ENCODE data around the gene NRAP. TPM values are rescaled to one million over a fixed set of nuclear protein-coding genes. Genes with fewer than 3 reads are reported as not detected.

The NRAP gene
- polyA plus RNA-seq, 3 donors: not detected

DNA sequence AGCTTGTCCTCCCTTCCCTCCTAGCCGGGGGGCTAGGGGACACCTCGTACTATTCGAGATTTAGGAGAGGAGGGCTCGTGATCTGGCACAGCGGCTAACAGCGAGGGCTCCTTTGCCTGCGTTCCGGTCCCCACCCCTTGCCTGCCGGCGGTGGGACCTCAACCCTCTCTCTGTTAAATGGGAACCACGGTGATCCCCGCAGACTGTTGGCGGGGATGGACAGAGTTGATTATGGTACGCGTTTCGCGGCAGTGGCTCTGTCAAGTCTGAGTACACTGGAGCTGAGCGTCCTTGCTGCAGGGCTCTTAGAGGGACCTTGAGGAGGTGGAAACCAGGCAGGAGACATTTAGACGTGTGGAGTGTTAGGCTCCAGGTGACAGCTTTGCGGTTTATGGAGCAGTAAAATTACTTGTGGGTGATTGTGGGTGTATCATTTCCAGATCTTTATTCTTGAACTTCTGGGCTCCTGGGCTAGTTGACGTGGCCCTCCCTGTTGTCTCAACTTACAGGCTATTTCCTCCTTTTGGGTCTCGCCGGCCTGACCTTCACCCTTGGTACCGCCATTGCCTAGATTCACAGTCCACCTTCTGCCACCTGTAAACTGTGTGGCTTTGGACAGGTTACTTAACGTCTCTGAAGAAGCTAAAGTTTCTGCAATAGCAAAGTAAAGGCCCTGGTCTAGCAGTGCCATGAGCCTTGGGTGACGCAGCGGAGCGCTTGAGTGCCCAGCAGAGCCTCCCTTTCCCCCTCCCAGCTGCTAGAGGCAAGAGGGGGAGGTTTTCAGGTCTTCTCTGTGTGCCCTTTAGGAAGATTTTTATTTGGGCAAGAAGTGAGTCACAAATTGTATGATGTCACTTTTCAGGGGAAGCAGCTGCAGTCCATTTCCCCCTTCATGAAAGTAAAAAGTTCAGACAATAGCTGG lies 16.6 kb upstream of the NRAP start:
- Histone ChIP-seq H2AFZ (ENCODE audit: insufficient read depth, low read depth, low read length, poor library complexity, severe bottlenecking) (peak overlapping the region; percentile 84), H3K27me3 (ENCODE audit: control insufficient read depth in 2 of 2, insufficient read depth in 2 of 2, low read length in 2 of 2) (no peaks in the 10 kb centered on the region), H3K9me3 (replicated peaks in 1 of 2; ENCODE audit: control insufficient read depth in 1 of 2, insufficient read depth in 1 of 2, low read length in 2 of 2) (no peaks in the 10 kb centered on the region), H3K4me2 (replicated peaks; ENCODE audit: extremely low read depth, low read length, poor library complexity, severe bottlenecking) (peak overlapping the region; percentile 92), H3K27ac (ENCODE audit: low read depth in 1 of 2, low read length in 2 of 2) (peak overlapping the region; percentile 72 to 73), H3K4me1 (ENCODE audit: control insufficient read depth in 1 of 2, insufficient read depth in 2 of 2, low read length in 2 of 2) (peaks cover 29 to 38% of the 10 kb centered on the region in 2 donors), H3K79me2 (ENCODE audit: insufficient read depth, low read length) (peaks cover 17% of the 10 kb centered on the region), H3K9ac (ENCODE audit: insufficient read depth, low read length, poor library complexity, severe bottlenecking) (peak overlapping the region; percentile 84), H3K36me3 (replicated peaks in 1 of 2; ENCODE audit: control insufficient read depth in 1 of 2, insufficient read depth in 2 of 2, low read length in 2 of 2) (no peaks in the 10 kb centered on the region), H3K4me3 (replicated peaks in 1 of 3; ENCODE audit: low read depth in 2 of 3, low read length in 3 of 3) (peak overlapping the region; percentile 71 to 98 (median 95)), H4K20me1 (ENCODE audit: insufficient read depth, low read length) (peaks cover 6% of the 10 kb centered on the region)
- no peaks in the 10 kb centered on the region for H3K27me3 Mint-ChIP-seq (ENCODE audit: low read depth in 3 of 3)
- H3K36me3 Mint-ChIP-seq: peaks cover 0 to 5% of the 10 kb centered on the region in 2 donors
- WGBS (ENCODE audit: insufficient coverage): 0% methylated on average over 19 of the region's 28 CpGs
- peaks cover 37% of the 10 kb centered on the region for H3K4me1 Mint-ChIP-seq
- peak; percentile 68 to 89 (median 76) for DNase-seq
- peaks cover 0 to 8% (median 2%) of the 10 kb centered on the region in 7 donors for H3K9me3 Mint-ChIP-seq
- intact Hi-C loops (cut with micrococcal nuclease): loop anchor here in 1 of 2 donors (5.0 kb wide), 1 partner anchor 422 kb away; no protein-coding TSS in a partner anchor
- TF ChIP-seq, protein P1, sequence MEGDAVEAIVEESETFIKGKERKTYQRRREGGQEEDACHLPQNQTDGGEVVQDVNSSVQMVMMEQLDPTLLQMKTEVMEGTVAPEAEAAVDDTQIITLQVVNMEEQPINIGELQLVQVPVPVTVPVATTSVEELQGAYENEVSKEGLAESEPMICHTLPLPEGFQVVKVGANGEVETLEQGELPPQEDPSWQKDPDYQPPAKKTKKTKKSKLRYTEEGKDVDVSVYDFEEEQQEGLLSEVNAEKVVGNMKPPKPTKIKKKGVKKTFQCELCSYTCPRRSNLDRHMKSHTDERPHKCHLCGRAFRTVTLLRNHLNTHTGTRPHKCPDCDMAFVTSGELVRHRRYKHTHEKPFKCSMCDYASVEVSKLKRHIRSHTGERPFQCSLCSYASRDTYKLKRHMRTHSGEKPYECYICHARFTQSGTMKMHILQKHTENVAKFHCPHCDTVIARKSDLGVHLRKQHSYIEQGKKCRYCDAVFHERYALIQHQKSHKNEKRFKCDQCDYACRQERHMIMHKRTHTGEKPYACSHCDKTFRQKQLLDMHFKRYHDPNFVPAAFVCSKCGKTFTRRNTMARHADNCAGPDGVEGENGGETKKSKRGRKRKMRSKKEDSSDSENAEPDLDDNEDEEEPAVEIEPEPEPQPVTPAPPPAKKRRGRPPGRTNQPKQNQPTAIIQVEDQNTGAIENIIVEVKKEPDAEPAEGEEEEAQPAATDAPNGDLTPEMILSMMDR (IDR thresholded peaks at IDR 0.05): no peak
- peak overlapping the region; percentile 98 to 99 for H3K4me3 Mint-ChIP-seq
- peak overlapping the region; percentile 86 to 96 (median 91) for H3K27ac Mint-ChIP-seq

DNA sequence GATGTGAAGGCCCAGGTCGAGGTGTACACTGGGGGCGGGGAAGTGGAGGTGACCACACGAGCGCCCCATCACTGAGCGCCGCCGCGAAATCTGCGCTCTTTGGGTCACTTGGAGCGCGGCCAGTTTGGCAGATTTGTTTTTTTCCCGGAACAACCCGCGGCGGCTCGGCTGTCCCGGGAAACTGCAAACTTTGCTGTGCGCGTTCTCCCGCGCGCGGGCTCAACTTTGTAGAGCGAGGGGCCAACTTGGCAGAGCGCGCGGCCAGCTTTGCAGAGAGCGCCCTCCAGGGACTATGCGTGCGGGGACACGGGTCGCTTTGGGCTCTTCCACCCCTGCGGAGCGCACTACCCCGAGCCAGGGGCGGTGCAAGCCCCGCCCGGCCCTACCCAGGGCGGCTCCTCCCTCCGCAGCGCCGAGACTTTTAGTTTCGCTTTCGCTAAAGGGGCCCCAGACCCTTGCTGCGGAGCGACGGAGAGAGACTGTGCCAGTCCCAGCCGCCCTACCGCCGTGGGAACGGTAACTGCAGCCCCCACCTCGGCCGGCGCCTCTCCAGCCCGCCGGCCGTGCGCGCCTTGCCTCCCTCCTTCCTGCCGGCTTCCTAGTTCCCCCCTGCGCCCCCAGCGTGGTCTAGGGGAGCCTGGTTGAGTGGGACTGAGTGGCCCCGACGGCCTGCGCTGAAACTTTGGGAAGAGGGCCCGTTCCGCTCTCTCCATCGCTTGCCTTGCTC lies 15.8 kb upstream of the NRAP start, which contains the start of gene CASP7:
TSS of gene CASP7 (plus strand) at position 450 of the 727 bp plus-strand sequence. CDS start 17,582 bp downstream, outside the sequence.
- Histone ChIP-seq H3K4me1 (ENCODE audit: control insufficient read depth in 1 of 2, insufficient read depth in 2 of 2, low read length in 2 of 2) (peaks cover 29 to 38% of the 10 kb centered on the region in 2 donors), H3K27me3 (ENCODE audit: control insufficient read depth in 2 of 2, insufficient read depth in 2 of 2, low read length in 2 of 2) (no peaks in the 10 kb centered on the region), H3K36me3 (replicated peaks in 1 of 2; ENCODE audit: control insufficient read depth in 1 of 2, insufficient read depth in 2 of 2, low read length in 2 of 2) (no peaks in the 10 kb centered on the region), H3K9ac (ENCODE audit: insufficient read depth, low read length, poor library complexity, severe bottlenecking) (peak within 1 kb of the TSS; percentile 84), H3K27ac (ENCODE audit: low read depth in 1 of 2, low read length in 2 of 2) (peak within 1 kb of the TSS; percentile 72 to 73), H3K9me3 (replicated peaks in 1 of 2; ENCODE audit: control insufficient read depth in 1 of 2, insufficient read depth in 1 of 2, low read length in 2 of 2) (no peaks in the 10 kb centered on the region), H4K20me1 (ENCODE audit: insufficient read depth, low read length) (peaks cover 6% of the 10 kb centered on the region), H3K4me2 (replicated peaks; ENCODE audit: extremely low read depth, low read length, poor library complexity, severe bottlenecking) (peak within 1 kb of the TSS; percentile 92), H2AFZ (ENCODE audit: insufficient read depth, low read depth, low read length, poor library complexity, severe bottlenecking) (peak within 1 kb of the TSS; percentile 84), H3K79me2 (ENCODE audit: insufficient read depth, low read length) (peaks cover 11% of the 10 kb centered on the region), H3K4me3 (replicated peaks in 1 of 3; ENCODE audit: low read depth in 2 of 3, low read length in 3 of 3) (peak within 1 kb of the TSS; percentile 71 to 98 (median 95))
- peaks cover 0 to 5% of the 10 kb centered on the region in 2 donors for H3K36me3 Mint-ChIP-seq
- H3K27me3 Mint-ChIP-seq (ENCODE audit: low read depth in 3 of 3): no peaks in the 10 kb centered on the region
- TF ChIP-seq, protein P1 (IDR thresholded peaks at IDR 0.05): peak; percentile 52
- peak; percentile 43 to 65 (median 64) for DNase-seq
- WGBS (ENCODE audit: insufficient coverage): under 1% methylated on average over 54 of the region's 68 CpGs
- peak within 1 kb of the TSS; percentile 86 to 96 (median 91) for H3K27ac Mint-ChIP-seq
- H3K4me3 Mint-ChIP-seq: peak within 1 kb of the TSS; percentile 98 to 99
- peaks cover 0 to 4% (median 0%) of the 10 kb centered on the region in 7 donors for H3K9me3 Mint-ChIP-seq
- intact Hi-C loops (cut with micrococcal nuclease): loop anchor here in 1 of 2 donors (5.0 kb wide), 1 partner anchor 423 kb away; no protein-coding TSS in a partner anchor
- H3K4me1 Mint-ChIP-seq: peaks cover 37% of the 10 kb centered on the region
